Peyer's patch (tissue), 4 donors: ENCODE data around the gene SLC1A2.

Experiments used
- POLR2A ChIP-seq, 2 donors: fragments of 450-650 bp; IDR thresholded peaks; one replicate each; pipeline ENCODE4 v1.5.1; 2017; ENCODE audit warnings: antibody characterized with exemption in 2 of 2, mild to moderate bottlenecking in 2 of 2, moderate library complexity in 2 of 2
- TF ChIP-seq, protein P1 (sequence below), 6 experiments: fragments of 450-650 bp in 4 of 6; fragments of 200-600 bp in 2 of 6; sonication (generic) in 1 of 6; IDR thresholded peaks; one replicate each; pipeline ENCODE4 v1.5.1; 2017 to 2019; ENCODE audit warnings: antibody characterized with exemption in 6 of 6, mild to moderate bottlenecking in 3 of 6, moderate library complexity in 1 of 6

DNA sequence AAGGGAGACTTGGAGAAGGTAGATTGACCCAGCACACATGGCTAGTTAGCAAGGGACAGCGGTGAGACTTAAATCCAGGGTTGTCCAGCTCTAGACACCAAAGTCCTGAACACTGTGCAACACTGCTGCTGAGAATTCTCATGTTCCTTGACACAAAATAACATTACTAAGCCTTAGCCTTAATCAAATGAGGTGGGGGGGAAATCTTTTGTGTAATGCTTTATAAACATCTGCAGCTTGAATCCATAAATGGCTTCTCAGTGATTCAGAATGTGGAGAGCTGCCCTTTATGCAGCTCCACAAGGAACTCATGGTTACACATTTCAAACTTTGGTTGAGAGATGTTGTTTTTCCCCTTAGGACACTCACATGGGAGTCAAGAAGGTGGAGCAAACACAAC lies 200.4 kb downstream of the SLC1A2 start:
- TF ChIP-seq POLR2A (IDR thresholded peaks at IDR 0.05): no peak
- TF ChIP-seq, protein P1, sequence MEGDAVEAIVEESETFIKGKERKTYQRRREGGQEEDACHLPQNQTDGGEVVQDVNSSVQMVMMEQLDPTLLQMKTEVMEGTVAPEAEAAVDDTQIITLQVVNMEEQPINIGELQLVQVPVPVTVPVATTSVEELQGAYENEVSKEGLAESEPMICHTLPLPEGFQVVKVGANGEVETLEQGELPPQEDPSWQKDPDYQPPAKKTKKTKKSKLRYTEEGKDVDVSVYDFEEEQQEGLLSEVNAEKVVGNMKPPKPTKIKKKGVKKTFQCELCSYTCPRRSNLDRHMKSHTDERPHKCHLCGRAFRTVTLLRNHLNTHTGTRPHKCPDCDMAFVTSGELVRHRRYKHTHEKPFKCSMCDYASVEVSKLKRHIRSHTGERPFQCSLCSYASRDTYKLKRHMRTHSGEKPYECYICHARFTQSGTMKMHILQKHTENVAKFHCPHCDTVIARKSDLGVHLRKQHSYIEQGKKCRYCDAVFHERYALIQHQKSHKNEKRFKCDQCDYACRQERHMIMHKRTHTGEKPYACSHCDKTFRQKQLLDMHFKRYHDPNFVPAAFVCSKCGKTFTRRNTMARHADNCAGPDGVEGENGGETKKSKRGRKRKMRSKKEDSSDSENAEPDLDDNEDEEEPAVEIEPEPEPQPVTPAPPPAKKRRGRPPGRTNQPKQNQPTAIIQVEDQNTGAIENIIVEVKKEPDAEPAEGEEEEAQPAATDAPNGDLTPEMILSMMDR (IDR thresholded peaks at IDR 0.05): no peak
